ENCODE results near the gene GRIK5.

GRCh38 chr19:42096255-42096837 is 26.3 kb upstream of the GRIK5 start:
- TF ChIP-seq, protein P1, sequence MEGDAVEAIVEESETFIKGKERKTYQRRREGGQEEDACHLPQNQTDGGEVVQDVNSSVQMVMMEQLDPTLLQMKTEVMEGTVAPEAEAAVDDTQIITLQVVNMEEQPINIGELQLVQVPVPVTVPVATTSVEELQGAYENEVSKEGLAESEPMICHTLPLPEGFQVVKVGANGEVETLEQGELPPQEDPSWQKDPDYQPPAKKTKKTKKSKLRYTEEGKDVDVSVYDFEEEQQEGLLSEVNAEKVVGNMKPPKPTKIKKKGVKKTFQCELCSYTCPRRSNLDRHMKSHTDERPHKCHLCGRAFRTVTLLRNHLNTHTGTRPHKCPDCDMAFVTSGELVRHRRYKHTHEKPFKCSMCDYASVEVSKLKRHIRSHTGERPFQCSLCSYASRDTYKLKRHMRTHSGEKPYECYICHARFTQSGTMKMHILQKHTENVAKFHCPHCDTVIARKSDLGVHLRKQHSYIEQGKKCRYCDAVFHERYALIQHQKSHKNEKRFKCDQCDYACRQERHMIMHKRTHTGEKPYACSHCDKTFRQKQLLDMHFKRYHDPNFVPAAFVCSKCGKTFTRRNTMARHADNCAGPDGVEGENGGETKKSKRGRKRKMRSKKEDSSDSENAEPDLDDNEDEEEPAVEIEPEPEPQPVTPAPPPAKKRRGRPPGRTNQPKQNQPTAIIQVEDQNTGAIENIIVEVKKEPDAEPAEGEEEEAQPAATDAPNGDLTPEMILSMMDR (optimal IDR thresholded peaks at IDR 0.05 in 1 of 3, IDR thresholded peaks at IDR 0.05 in 1 of 3, conservative IDR thresholded peaks at IDR 0.05 in 1 of 3; ENCODE audit: extremely low read depth in 1 of 3, insufficient read depth in 2 of 3, low read length in 3 of 3), result no peak
- no peak for TF ChIP-seq EZH2 (IDR thresholded peaks at IDR 0.05; ENCODE audit: low read length)
